ENCODE measurements around the gene NTM.

NTM gene

GRCh38 chr11:132125988-132126871, 755.8 kb downstream of the NTM start:
- Histone ChIP-seq H4K5ac (ENCODE audit: low read length) (no peak overlapping the region), H3K56ac (ENCODE audit: low read length) (peak overlapping the region; percentile 66), H3K27me3 (ENCODE audit: insufficient read depth, low read length, poor library complexity) (no peaks in the 10 kb centered on the region), H3K9ac (ENCODE audit: low read length) (peak overlapping the region; percentile 39), H2BK120ac (ENCODE audit: low read depth, low read length) (no peak overlapping the region), H4K8ac (ENCODE audit: low read depth, low read length) (no peak overlapping the region), H3K27ac (ENCODE audit: low read depth, low read length) (no peak overlapping the region), H3K18ac (ENCODE audit: low read length) (no peak overlapping the region), H3K79me1 (ENCODE audit: low read length) (no peaks in the 10 kb centered on the region), H3K4me2 (ENCODE audit: low read length) (peak overlapping the region; percentile 90), H3K23ac (ENCODE audit: low read length) (no peak overlapping the region), H2BK15ac (replicated peaks; ENCODE audit: low read depth) (no peak overlapping the region), H3K4ac (ENCODE audit: low read depth, low read length) (no peak overlapping the region), H3K36me3 (ENCODE audit: control insufficient read depth, insufficient read depth, low read length) (no peaks in the 10 kb centered on the region), H3K4me3 (ENCODE audit: low read length) (peak overlapping the region; percentile 32), H2AK5ac (ENCODE audit: low read length) (no peak overlapping the region), H3K79me2 (ENCODE audit: control insufficient read depth, insufficient read depth, low read length) (no peaks in the 10 kb centered on the region), H3K4me1 (ENCODE audit: control insufficient read depth, low read depth, low read length) (no peaks in the 10 kb centered on the region), H2BK5ac (ENCODE audit: low read length) (no peak overlapping the region)
- WGBS (ENCODE audit: extremely low coverage, insufficient coverage, low lambda C conversion rate) = no CpG with 5 or more reads among the region's 22 CpGs
- DNase-seq = peak; percentile 68

GRCh38 chr11:132126973-132127899, 756.8 kb downstream of the NTM start:
- Histone ChIP-seq H3K4me3 (ENCODE audit: low read length) (no peak overlapping the region), H2BK5ac (ENCODE audit: low read length) (no peak overlapping the region), H3K9ac (ENCODE audit: low read length) (peak overlapping the region; percentile 39), H3K27ac (ENCODE audit: low read depth, low read length) (no peak overlapping the region), H3K18ac (ENCODE audit: low read length) (no peak overlapping the region), H2BK15ac (replicated peaks; ENCODE audit: low read depth) (no peak overlapping the region), H3K4me1 (ENCODE audit: control insufficient read depth, low read depth, low read length) (no peaks in the 10 kb centered on the region), H3K56ac (ENCODE audit: low read length) (no peak overlapping the region), H2BK120ac (ENCODE audit: low read depth, low read length) (no peak overlapping the region), H3K36me3 (ENCODE audit: control insufficient read depth, insufficient read depth, low read length) (no peaks in the 10 kb centered on the region), H3K79me1 (ENCODE audit: low read length) (no peaks in the 10 kb centered on the region), H4K5ac (ENCODE audit: low read length) (no peak overlapping the region), H3K23ac (ENCODE audit: low read length) (no peak overlapping the region), H3K79me2 (ENCODE audit: control insufficient read depth, insufficient read depth, low read length) (no peaks in the 10 kb centered on the region), H3K4ac (ENCODE audit: low read depth, low read length) (no peak overlapping the region), H3K4me2 (ENCODE audit: low read length) (peak overlapping the region; percentile 90), H2AK5ac (ENCODE audit: low read length) (no peak overlapping the region), H3K27me3 (ENCODE audit: insufficient read depth, low read length, poor library complexity) (no peaks in the 10 kb centered on the region), H4K8ac (ENCODE audit: low read depth, low read length) (no peak overlapping the region)
- WGBS (ENCODE audit: extremely low coverage, insufficient coverage, low lambda C conversion rate) = no CpG with 5 or more reads among the region's 19 CpGs
- peak; percentile 57 for DNase-seq

GRCh38 chr11:132127900-132128288, 757.5 kb downstream of the NTM start:
- no peaks in the 10 kb centered on the region for H3K4me1 ChIP-seq (ENCODE audit: control insufficient read depth, low read depth, low read length)
- no peak overlapping the region for H4K8ac ChIP-seq (ENCODE audit: low read depth, low read length)
- no peaks in the 10 kb centered on the region for H3K79me2 ChIP-seq (ENCODE audit: control insufficient read depth, insufficient read depth, low read length)
- no peak overlapping the region for H2BK5ac ChIP-seq (ENCODE audit: low read length)
- H3K79me1 ChIP-seq (ENCODE audit: low read length) = no peaks in the 10 kb centered on the region
- H2BK120ac ChIP-seq (ENCODE audit: low read depth, low read length) = no peak overlapping the region
- WGBS (ENCODE audit: extremely low coverage, insufficient coverage, low lambda C conversion rate) = no CpG with 5 or more reads among the region's 2 CpGs
- H2AK5ac ChIP-seq (ENCODE audit: low read length) = no peak overlapping the region
- no peak overlapping the region for H3K23ac ChIP-seq (ENCODE audit: low read length)
- H3K27me3 ChIP-seq (ENCODE audit: insufficient read depth, low read length, poor library complexity) = no peaks in the 10 kb centered on the region
- H3K4me2 ChIP-seq (ENCODE audit: low read length) = no peak overlapping the region
- H3K4me3 ChIP-seq (ENCODE audit: low read length) = no peak overlapping the region
- H4K5ac ChIP-seq (ENCODE audit: low read length) = no peak overlapping the region
- no peaks in the 10 kb centered on the region for H3K36me3 ChIP-seq (ENCODE audit: control insufficient read depth, insufficient read depth, low read length)
- no peak overlapping the region for H3K4ac ChIP-seq (ENCODE audit: low read depth, low read length)
- no peak for DNase-seq
- H2BK15ac ChIP-seq (replicated peaks; ENCODE audit: low read depth) = no peak overlapping the region
- no peak overlapping the region for H3K56ac ChIP-seq (ENCODE audit: low read length)
- H3K9ac ChIP-seq (ENCODE audit: low read length) = no peak overlapping the region
- H3K18ac ChIP-seq (ENCODE audit: low read length) = no peak overlapping the region
- H3K27ac ChIP-seq (ENCODE audit: low read depth, low read length) = no peak overlapping the region

GRCh38 chr11:132131047-132131446, 760.6 kb downstream of the NTM start:
- Histone ChIP-seq H3K79me2 (ENCODE audit: control insufficient read depth, insufficient read depth, low read length) (no peaks in the 10 kb centered on the region), H3K4ac (ENCODE audit: low read depth, low read length) (no peak overlapping the region), H2AK5ac (ENCODE audit: low read length) (no peak overlapping the region), H3K23ac (ENCODE audit: low read length) (no peak overlapping the region), H3K18ac (ENCODE audit: low read length) (no peak overlapping the region), H4K8ac (ENCODE audit: low read depth, low read length) (no peak overlapping the region), H2BK15ac (replicated peaks; ENCODE audit: low read depth) (no peak overlapping the region), H4K5ac (ENCODE audit: low read length) (no peak overlapping the region), H3K79me1 (ENCODE audit: low read length) (no peaks in the 10 kb centered on the region), H3K4me3 (ENCODE audit: low read length) (no peak overlapping the region), H3K27me3 (ENCODE audit: insufficient read depth, low read length, poor library complexity) (no peaks in the 10 kb centered on the region), H2BK5ac (ENCODE audit: low read length) (no peak overlapping the region), H3K4me1 (ENCODE audit: control insufficient read depth, low read depth, low read length) (no peaks in the 10 kb centered on the region), H3K27ac (ENCODE audit: low read depth, low read length) (no peak overlapping the region), H3K9ac (ENCODE audit: low read length) (no peak overlapping the region), H2BK120ac (ENCODE audit: low read depth, low read length) (no peak overlapping the region), H3K36me3 (ENCODE audit: control insufficient read depth, insufficient read depth, low read length) (no peaks in the 10 kb centered on the region), H3K56ac (ENCODE audit: low read length) (no peak overlapping the region), H3K4me2 (ENCODE audit: low read length) (no peak overlapping the region)
- no peak for DNase-seq
- no CpG with 5 or more reads among the region's 4 CpGs for WGBS (ENCODE audit: extremely low coverage, insufficient coverage, low lambda C conversion rate)

GRCh38 chr11:132131961-132132360, 761.5 kb downstream of the NTM start:
- Histone ChIP-seq H2AK5ac (ENCODE audit: low read length) (no peak overlapping the region), H3K79me1 (ENCODE audit: low read length) (no peaks in the 10 kb centered on the region), H3K56ac (ENCODE audit: low read length) (no peak overlapping the region), H4K5ac (ENCODE audit: low read length) (no peak overlapping the region), H3K18ac (ENCODE audit: low read length) (no peak overlapping the region), H3K9ac (ENCODE audit: low read length) (no peak overlapping the region), H3K4ac (ENCODE audit: low read depth, low read length) (no peak overlapping the region), H2BK120ac (ENCODE audit: low read depth, low read length) (no peak overlapping the region), H3K4me3 (ENCODE audit: low read length) (no peak overlapping the region), H3K36me3 (ENCODE audit: control insufficient read depth, insufficient read depth, low read length) (no peaks in the 10 kb centered on the region), H3K79me2 (ENCODE audit: control insufficient read depth, insufficient read depth, low read length) (no peaks in the 10 kb centered on the region), H3K4me1 (ENCODE audit: control insufficient read depth, low read depth, low read length) (no peaks in the 10 kb centered on the region), H3K23ac (ENCODE audit: low read length) (no peak overlapping the region), H4K8ac (ENCODE audit: low read depth, low read length) (no peak overlapping the region), H3K4me2 (ENCODE audit: low read length) (no peak overlapping the region), H2BK5ac (ENCODE audit: low read length) (no peak overlapping the region), H3K27me3 (ENCODE audit: insufficient read depth, low read length, poor library complexity) (no peaks in the 10 kb centered on the region), H3K27ac (ENCODE audit: low read depth, low read length) (no peak overlapping the region), H2BK15ac (replicated peaks; ENCODE audit: low read depth) (no peak overlapping the region)
- peak; percentile 41 for DNase-seq
- no CpG with 5 or more reads among the region's 9 CpGs for WGBS (ENCODE audit: extremely low coverage, insufficient coverage, low lambda C conversion rate)

All from mesendoderm (in vitro differentiated cells).